ENCODE measurements around the gene IL1F10. TPM values are rescaled to one million over a fixed set of nuclear protein-coding genes. Genes with fewer than 3 reads are reported as not detected.
A peak's percentile ranks its signal among the peaks of the same experiment; 100 is the strongest.

IL1F10 gene
- total RNA-seq, 2 experiments from 2014 or later: not detected

- H3K9me3 Mint-ChIP-seq: peaks cover 22% of the 10 kb centered on the region
- no peak overlapping the region for H3K27ac Mint-ChIP-seq
- ATAC-seq (no peak), DNase-seq (no peak)
- ChIA-PET POLR2A (interaction anchor here (1.0 kb wide), 1 partner anchor 9 kb away, joined by 4 read pairs; no protein-coding TSS in a partner anchor), CTCF (interaction anchor here (1.2 kb wide), 1 partner anchor 34 kb away, joined by 5 read pairs; no protein-coding TSS in a partner anchor)
- H3K4me3 Mint-ChIP-seq: no peak overlapping the region
- peak; percentile 38 for TF ChIP-seq CTCF (IDR thresholded peaks at IDR 0.05)
- intact Hi-C loops (cut with micrococcal nuclease): no loop called here
- H3K36me3 Mint-ChIP-seq (ENCODE audit: low read depth): peaks cover 9% of the 10 kb centered on the region
- H3K27me3 Mint-ChIP-seq: peaks cover 2% of the 10 kb centered on the region
- H3K4me1 Mint-ChIP-seq (ENCODE audit: low read depth): peaks cover 8% of the 10 kb centered on the region
Measured at GRCh38 chr2:113050921-113051895, 16.6 kb upstream of the IL1F10 start.

GRCh38 chr2:113052396-113052917 is 15.3 kb upstream of the IL1F10 start, which contains the start of gene IL36B:
IL36B (minus strand) TSS chr2:113052867.
- peaks cover 9% of the 10 kb centered on the region for H3K36me3 Mint-ChIP-seq (ENCODE audit: low read depth)
- ATAC-seq (no peak), DNase-seq (no peak)
- intact Hi-C loops (cut with micrococcal nuclease): no loop called here
- H3K4me1 Mint-ChIP-seq (ENCODE audit: low read depth): peaks cover 15% of the 10 kb centered on the region
- CTCF ChIA-PET: no interaction called here
- no peak within 1 kb of the TSS for H3K27ac Mint-ChIP-seq
- H3K27me3 Mint-ChIP-seq: no peaks in the 10 kb centered on the region
- POLR2A ChIA-PET: no interaction called here
- H3K4me3 Mint-ChIP-seq: no peak within 1 kb of the TSS
- peaks cover 24% of the 10 kb centered on the region for H3K9me3 Mint-ChIP-seq
- no peak for TF ChIP-seq CTCF (IDR thresholded peaks at IDR 0.05)

GRCh38 chr2:113053666-113054065 is 14.1 kb upstream of the IL1F10 start:
- ChIA-PET POLR2A (no interaction called here), CTCF (interaction anchor here (1.3 kb wide), 1 partner anchor 27 kb away, joined by 4 read pairs; no protein-coding TSS in a partner anchor)
- TF ChIP-seq CTCF (IDR thresholded peaks at IDR 0.05): no peak
- Mint-ChIP-seq H3K4me3 (no peak overlapping the region), H3K36me3 (ENCODE audit: low read depth) (peaks cover 9% of the 10 kb centered on the region), H3K27me3 (no peaks in the 10 kb centered on the region), H3K27ac (no peak overlapping the region), H3K4me1 (ENCODE audit: low read depth) (peaks cover 15% of the 10 kb centered on the region), H3K9me3 (peaks cover 24% of the 10 kb centered on the region)
- intact Hi-C loops (cut with micrococcal nuclease): no loop called here
- DNase-seq: no peak
- peak; percentile 17 for ATAC-seq

- H3K4me3 Mint-ChIP-seq: no peak overlapping the region
- ChIA-PET CTCF (interaction anchor here (1.3 kb wide), 1 partner anchor 26 kb away, joined by 4 read pairs; no protein-coding TSS in a partner anchor), POLR2A (no interaction called here)
- H3K27ac Mint-ChIP-seq: no peak overlapping the region
- no peak for DNase-seq
- no peak for TF ChIP-seq CTCF (IDR thresholded peaks at IDR 0.05)
- H3K36me3 Mint-ChIP-seq (ENCODE audit: low read depth): peaks cover 9% of the 10 kb centered on the region
- intact Hi-C loops (cut with micrococcal nuclease): no loop called here
- peaks cover 15% of the 10 kb centered on the region for H3K4me1 Mint-ChIP-seq (ENCODE audit: low read depth)
- no peaks in the 10 kb centered on the region for H3K27me3 Mint-ChIP-seq
- peak; percentile 13 for ATAC-seq
- H3K9me3 Mint-ChIP-seq: peaks cover 24% of the 10 kb centered on the region
Measured at GRCh38 chr2:113054066-113054465, 13.7 kb upstream of the IL1F10 start.

GRCh38 chr2:113056521-113056920 is 11.2 kb upstream of the IL1F10 start:
- CTCF ChIA-PET: interaction anchor here (0.8 to 1.8 kb wide), 4 partner anchors 19 to 307 kb away, joined by 3 read pairs; no protein-coding TSS in a partner anchor
- DNase-seq: peak; percentile 10
- Mint-ChIP-seq H3K4me1 (ENCODE audit: low read depth) (peaks cover 15% of the 10 kb centered on the region), H3K9me3 (peaks cover 22% of the 10 kb centered on the region), H3K36me3 (ENCODE audit: low read depth) (peaks cover 9% of the 10 kb centered on the region), H3K4me3 (no peak overlapping the region), H3K27ac (peak overlapping the region; percentile 17), H3K27me3 (no peaks in the 10 kb centered on the region)
- no peak for TF ChIP-seq CTCF (IDR thresholded peaks at IDR 0.05)
- POLR2A ChIA-PET: no interaction called here
- intact Hi-C loops (cut with micrococcal nuclease): no loop called here
- ATAC-seq: peak; percentile 76

Data from activated CD8-positive, alpha-beta T cell treated with anti-CD3 and anti-CD28 coated beads for 36 hours (primary cell).